ENCODE measurements around the gene LENG9. TPM values are rescaled to one million over a fixed set of nuclear protein-coding genes. Genes with fewer than 3 reads are reported as not detected.
A peak's percentile ranks its signal among the peaks of the same experiment; 100 is the strongest.

LENG9 gene
- total RNA-seq, 2 donors from 2014 or later, result 4.2 to 5.1 TPM

DNA sequence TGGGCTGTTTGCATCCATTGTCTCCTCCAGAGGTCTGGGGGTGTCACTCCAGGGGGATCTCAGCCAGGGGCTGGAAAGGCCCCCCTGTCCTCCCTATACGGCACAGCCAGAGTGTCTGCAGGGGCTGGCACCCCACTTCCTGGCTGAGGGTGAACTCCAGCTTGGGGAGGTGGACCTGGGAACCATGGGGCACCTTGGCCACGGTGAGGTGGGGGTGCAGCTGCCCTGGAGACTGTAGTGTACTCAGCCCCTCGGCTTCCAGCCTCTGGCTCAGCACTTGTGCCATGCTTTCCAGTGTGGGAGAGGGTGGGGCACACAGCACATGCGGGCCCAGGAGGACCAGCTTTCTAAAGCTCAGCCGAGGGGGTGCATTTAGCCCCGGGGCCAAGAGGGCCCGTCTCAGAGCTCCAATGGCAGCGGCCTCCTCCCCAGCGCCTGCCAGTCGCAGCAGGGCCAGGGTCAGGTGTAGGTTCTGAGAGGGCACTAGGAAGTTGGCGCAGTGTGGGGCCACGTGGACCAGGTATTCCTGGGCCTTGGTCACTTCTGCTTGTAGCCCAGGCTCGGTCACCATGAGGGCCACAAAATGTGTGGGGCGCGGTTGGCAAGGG, 1.4 kb downstream of the LENG9 start:
- intact Hi-C loops (cut with DNase I), result no loop called here
- DNase-seq (ENCODE audit: low spot score), result no peak

DNA sequence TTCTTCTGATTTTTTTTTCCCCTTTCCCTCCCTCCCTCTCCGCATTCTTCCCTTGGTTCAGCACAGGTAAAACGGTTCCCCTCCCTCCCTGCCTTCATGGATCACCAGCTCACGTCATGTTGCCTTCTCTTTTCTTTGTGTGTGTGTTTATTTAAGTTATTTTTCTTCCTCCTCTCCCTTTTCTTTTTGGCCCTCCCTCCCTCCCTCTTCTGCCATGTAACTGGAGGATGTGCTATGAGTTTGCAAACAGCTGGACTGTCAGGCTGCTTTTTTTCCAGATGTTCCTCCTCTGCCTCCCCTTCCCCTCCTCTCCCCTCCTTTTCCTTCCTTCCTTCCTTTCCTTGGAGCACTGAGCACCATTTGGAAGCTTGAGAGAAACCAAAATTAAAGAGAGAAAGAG, 2.0 kb downstream of the LENG9 start:
- intact Hi-C loops (cut with DNase I), result no loop called here
- no peak for DNase-seq (ENCODE audit: low spot score)

DNA sequence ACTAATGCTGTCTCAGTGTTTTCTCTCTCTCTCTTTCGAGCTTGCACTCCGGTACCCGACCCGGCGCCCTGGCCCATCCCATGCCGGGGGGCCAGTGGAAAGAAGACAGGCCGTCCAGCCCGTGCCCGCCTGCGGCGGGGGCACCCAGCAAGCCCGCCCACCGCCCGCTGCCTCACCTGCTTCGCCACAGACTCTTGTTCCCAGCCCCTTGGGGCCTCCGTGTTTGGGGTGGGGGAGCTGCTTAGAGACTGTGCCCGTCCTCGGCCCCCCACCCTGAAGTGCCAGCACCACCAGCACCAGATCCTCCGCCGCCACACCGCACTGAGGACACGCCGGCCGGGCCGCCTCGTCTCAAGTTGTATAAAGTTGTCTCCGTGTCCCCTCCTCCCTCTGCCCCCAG, 2.4 kb downstream of the LENG9 start:
- DNase-seq (ENCODE audit: low spot score), result peak; percentile 82
- intact Hi-C loops (cut with DNase I), result no loop called here

DNA sequence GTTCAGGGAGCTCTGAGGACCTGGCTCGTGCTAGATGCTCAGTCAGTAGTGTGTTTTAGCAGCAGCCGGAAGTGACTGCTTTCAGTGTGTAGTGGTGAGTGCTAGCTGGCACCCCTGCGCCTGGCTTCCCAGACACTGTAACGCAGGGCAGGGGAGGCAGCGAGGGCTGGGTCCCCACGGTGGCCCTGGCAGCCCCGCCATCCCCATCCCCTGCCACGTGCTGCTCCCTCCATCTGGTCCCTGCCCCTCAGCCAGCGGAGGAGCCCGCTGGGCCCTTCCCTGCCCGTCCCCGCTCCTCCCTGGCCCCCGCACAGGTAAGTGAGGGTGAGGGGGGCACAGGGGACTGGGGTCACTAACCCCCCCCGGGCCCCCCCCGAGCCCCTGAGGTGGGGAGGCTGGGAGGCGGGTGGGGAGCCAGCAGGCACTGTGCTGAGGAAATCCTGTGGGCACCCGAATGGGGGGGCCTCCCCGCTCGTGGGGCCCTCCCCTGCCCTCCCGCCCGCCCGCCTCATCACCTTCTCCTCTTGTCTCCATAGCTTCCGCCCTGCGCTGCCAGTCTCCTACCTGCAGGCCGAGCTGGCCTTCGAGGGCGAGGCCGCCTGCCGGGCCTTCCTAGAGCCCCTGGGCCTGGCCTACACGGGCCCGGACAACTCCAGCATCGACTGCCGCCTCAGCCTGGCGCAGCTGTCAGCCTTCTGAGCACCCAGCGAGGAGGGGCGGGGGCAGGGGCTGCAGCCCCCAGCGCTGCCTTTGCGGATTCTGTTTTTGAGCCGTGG, 3.2 kb downstream of the LENG9 start:
- peak; percentile 81 for DNase-seq (ENCODE audit: low spot score)
- intact Hi-C loops (cut with DNase I), result no loop called here

DNA sequence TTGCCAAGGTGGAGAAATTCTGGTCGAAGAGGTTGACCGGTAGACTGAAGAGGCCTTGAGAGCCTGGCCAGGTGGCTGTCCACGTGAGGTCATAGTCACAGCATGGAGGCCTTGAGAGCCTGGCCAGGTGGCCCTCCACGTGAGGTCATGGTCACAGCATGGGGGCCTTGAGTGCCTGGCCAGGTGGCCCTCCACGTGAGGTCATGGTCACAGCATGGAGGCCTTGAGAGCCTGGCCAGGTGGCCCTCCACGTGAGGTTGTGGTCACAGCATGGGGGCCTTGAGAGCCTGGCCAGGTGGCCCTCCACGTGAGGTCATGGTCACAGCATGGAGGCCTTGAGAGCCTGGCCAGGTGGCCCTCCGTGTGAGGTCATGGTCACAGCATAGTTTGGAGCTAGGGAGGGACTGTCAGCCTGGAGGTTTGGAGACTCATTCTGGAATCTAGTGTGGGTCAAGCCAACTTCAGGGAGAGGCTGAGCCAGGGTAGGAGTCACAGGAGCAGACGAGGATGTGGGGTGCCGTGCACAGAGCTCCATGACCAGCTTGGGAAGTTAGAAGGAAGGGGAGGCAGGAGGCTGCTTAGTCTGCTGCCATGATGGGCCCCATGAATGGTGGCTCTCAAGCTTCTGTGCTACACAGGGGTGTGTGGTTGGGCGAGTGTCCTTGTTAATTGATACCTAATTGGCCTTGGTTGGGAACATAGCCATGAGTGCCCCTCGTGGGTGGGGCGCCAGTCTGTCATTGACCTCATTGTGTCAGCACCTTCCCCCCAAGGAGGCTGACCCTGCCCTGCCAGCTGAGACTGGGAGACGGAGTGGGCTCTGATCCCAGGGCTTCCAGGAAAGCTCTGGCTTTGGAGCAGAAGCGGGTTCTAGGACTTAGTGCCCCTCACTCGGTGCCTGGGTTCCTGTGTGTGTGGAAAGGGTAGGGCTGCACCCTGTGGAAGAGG, 4.0 kb downstream of the LENG9 start:
- intact Hi-C loops (cut with DNase I), result loop anchor here in 1 of 2 donors (10.0 kb wide), 1 partner anchor 285 kb away; the partner anchor contains the start of gene TMC4
- DNase-seq (ENCODE audit: low spot score), result peak; percentile 70

DNA sequence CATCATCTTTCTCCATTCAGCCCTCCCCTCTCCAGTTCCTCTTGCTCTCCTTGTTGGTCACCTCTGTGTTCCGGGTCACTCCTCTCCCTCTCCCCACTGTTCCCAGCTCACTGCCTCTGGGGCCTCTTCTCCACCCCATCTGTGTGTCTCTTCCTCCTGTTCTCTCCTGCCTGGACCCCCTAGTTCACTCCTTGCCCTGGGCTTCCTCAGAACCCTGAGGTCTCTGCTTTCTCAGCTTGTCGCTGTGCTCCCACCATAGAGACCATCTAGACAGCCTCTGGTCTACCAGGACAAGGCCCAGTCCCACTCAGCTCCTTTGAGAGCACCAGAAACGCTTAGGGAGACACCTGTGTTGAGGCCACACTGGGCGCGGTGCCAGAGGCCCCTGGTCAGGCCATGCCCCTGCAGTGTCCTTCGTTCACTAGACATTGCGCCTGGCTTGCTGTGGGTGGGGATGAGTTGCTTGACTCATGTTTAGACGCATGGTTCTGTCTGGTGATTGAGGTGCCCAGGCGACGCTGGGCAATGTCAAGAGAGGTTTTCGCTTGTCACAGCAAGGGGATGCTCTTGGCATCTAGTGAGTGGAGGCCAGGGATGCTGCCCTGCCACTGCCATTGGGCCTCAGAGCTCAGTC, 4.8 kb downstream of the LENG9 start:
- DNase-seq (ENCODE audit: low spot score), result peak; percentile 81
- intact Hi-C loops (cut with DNase I), result loop anchor here in 1 of 2 donors (10.0 kb wide), 1 partner anchor 284 kb away; the partner anchor contains the start of gene TMC4

DNA sequence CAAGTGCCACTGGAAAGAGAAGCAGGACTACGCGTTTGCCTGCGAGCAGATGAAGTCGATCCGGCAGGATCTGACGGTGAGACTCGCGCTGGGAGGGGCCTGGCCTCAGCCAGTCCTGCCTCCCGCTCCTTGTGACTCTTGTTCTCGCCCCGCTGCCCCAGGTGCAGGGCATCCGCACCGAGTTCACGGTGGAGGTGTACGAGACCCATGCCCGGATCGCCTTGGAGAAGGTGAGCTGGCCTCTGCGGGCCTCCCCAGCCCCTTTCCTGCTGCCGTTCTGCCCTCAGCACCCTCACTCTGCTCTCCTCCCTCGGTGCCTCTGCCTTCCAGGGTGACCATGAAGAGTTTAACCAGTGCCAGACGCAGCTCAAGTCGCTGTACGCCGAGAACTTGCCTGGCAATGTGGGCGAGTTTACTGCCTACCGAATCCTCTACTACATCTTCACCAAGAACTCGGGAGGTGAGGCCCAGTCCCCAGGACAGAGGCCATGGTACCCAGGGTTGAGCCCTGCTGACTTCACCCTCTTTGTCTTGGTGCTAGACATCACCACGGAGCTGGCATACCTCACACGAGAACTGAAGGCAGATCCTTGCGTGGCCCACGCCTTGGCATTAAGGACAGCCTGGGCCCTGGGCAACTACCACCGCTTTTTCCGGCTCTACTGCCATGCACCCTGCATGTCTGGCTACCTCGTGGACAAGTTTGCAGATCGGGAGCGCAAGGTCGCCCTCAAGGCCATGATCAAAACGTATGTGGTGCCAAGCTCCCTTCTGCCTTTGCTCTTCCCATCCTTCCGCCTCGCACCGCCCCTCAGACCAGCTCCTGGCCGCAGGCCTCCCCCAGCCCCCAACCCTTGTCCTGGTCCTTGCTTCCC, 5.6 kb downstream of the LENG9 start:
- intact Hi-C loops (cut with DNase I), result loop anchor here in 1 of 2 donors (10.0 kb wide), 1 partner anchor 283 kb away; the partner anchor contains the start of gene TMC4
- peak; percentile 66 for DNase-seq (ENCODE audit: low spot score)

DNA sequence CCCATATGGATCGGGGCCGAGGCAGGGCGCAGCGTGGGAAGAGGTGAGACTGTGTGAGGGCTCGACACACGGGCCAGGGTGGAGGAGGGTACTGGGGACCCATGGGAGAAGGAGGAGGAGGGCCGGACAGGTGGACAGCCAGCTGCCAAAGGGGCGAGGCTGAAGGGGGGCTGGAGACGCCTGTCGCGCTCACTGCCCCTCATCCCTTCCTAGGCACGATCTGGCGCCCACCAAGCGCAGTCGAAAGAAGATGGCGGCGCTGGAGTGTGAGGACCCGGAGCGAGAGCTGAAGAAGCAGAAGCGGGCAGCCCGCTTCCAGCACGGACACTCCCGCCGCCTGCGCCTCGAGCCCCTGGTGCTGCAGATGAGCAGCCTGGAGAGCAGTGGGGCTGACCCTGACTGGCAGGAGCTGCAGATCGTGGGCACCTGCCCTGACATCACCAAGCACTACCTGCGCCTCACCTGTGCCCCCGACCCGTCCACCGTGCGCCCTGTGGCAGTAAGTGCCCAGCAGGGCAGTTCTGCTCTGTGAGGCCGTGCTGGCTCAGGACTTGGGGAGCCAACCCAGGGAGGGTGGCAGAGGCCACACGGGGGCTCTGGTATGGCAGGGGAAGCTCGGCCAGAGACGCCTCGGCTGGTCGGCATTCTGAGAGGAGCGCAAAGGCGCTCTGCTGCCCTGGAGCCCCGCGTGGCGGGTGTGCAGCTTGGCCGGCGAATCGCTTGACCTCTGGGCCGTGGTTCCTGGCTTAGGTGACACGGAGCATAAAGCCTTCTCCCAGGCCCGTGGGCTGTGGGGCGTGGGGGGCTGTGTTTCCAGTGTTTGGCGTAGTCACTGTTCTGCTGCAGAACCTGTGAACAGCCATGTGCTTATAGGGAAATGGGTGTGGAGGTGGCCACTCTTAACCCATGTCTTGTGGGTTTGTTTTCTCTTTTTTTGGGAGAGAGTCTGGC, 6.9 kb downstream of the LENG9 start:
- DNase-seq (ENCODE audit: low spot score), result no peak
- intact Hi-C loops (cut with DNase I), result loop anchor here in 1 of 2 donors (10.0 kb wide), 1 partner anchor 282 kb away; the partner anchor contains the start of gene TMC4

DNA sequence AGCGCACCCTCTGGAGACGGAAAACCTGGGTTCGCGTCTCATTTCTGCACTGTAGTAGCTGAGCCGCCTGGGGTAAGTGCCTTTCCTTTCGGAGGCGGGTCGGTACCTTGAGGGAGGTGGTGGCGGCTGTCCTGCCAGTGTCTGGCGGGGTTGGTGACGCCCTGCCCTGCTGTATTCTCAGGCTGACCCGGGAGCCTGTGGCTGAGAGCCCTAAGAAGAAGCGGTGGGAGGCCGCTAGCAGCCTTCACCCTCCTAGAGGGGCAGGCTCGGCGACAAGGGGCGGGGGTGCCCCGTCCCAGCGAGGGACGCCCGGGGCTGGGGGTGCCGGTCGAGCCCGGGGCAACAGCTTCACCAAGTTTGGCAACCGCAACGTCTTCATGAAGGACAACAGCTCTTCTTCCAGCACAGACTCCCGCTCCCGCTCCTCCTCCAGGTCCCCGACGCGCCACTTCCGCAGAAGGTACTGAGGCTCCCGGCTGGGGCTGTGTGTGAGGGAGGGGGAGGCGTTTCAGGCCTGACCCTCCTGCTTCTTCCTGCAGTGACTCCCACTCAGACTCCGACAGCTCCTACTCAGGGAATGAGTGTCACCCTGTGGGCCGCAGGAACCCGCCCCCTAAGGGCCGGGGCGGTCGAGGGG, 7.7 kb downstream of the LENG9 start:
- intact Hi-C loops (cut with DNase I), result loop anchor here in 1 of 2 donors (10.0 kb wide), 1 partner anchor 281 kb away; the partner anchor contains the start of gene TMC4
- no peak for DNase-seq (ENCODE audit: low spot score)

DNA sequence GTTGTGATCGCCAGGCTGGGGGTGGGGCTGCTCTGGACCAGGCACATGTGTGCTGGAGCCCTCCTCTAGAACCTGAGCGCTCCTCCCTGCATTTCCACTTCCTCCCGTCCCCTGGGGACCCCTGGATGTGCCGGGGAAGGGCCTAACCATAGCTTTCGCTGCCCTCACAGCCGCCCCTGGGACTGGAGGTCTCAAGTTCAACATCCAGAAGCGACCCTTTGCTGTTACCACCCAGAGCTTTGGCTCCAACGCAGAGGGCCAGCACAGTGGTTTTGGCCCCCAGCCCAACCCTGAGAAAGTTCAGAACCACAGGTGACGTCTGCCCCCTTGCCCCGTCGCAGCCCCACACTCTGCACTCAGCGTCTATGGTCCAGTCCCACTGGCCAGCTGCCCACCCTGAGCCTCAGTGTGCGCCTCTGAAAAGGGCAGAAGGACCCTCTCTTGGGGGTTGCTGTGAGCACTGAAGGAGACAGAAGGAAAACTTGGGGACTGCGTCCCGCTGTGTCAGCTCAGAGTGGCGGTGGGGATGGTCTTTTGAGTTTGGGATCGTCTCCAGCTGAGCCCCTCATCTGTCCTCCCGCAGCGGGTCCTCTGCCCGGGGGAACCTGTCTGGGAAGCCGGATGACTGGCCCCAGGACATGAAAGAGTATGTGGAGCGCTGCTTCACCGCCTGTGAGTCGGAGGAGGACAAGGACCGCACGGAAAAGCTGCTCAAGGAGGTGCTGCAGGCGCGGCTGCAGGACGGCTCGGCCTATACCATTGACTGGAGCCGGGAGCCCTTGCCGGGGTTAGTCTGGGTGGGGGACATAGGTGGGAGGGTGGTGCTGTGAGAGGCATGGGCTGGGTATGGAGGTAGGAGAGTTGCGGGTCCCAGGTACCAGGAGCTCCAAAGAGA, 8.6 kb downstream of the LENG9 start:
- intact Hi-C loops (cut with DNase I), result loop anchor here in 1 of 2 donors (10.0 kb wide), 1 partner anchor 280 kb away; the partner anchor contains the start of gene TMC4
- peak; percentile 57 for DNase-seq (ENCODE audit: low spot score)

DNA sequence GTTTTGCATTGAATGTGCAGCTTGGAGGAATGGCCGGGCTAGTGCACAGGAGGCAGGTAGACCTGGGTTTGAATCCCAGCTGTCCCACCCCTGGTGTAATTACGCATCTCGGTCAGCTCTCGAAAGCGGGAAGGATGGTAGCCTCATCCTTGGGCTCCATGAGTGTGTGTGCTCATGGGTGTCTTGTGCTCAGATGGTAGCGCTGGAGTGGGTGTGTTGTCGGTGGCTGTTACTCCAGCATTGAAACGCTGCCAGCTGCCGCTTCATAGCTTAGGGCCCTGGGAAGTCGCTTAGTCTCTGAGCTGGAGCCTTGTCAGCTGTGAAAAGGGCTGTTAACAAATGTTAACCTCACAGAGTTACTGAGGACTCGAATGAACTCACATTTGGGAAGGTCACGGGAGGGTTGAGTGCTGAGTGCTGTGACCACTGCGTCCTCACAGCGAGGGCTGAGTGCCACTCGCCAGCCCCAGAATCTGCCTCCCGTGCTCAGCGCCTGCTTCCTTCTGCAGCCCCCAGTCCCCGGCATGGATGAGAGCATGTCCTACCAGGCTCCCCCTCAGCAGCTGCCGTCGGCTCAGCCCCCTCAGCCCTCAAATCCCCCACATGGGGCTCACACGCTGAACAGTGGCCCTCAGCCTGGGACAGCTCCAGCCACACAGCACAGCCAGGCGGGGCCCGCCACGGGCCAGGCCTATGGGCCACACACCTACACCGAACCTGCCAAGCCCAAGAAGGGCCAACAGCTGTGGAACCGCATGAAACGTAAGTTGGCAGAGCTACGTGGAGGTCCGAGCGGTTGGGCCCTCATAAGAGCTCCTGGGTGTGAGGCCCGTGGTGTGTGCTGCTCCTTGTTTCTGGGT, 9.4 kb downstream of the LENG9 start:
- no peak for DNase-seq (ENCODE audit: low spot score)
- intact Hi-C loops (cut with DNase I), result loop anchor here in 1 of 2 donors (10.0 kb wide), 1 partner anchor 279 kb away; the partner anchor contains the start of gene TMC4

DNA sequence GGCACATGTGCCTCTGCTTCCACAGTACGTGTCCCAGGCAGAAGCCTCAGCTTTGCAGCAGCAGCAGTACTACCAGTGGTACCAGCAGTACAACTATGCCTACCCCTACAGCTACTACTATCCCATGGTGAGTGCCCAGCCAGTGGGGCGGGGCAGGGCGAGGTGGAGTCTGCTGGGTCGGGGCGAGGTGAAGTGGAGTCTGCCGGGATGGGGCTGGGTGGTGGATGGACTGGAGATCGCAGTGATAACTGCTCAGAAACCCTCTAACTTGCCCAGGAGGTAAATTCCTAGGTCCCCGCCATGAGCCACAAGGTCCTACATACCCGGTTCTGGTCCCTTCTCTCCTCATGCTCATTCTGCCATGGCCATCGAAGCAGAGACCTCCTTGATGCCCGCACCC, 11.0 kb downstream of the LENG9 start:
- DNase-seq (ENCODE audit: low spot score), result no peak
- intact Hi-C loops (cut with DNase I), result loop anchor here in 1 of 2 donors (10.0 kb wide), 1 partner anchor 278 kb away; the partner anchor contains the start of gene TMC4

DNA sequence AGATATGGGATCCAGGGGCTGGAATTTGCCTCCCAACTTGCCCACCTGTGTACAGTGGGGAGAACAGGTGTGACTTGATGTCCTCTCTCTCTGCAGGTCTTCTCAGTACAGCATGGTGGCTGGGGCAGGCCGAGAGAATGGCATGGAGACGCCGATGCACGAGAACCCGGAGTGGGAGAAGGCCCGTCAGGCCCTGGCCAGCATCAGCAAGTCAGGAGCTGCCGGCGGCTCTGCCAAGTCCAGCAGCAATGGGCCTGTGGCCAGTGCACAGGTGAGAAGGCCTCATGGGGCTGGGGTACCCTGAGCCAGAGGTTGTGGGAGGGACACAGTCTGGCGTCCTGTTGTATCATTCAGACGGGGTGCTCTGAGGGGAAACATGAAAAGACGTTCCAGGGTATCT, 11.6 kb downstream of the LENG9 start:
- intact Hi-C loops (cut with DNase I), result loop anchor here in 1 of 2 donors (10.0 kb wide), 1 partner anchor 277 kb away; the partner anchor contains the start of gene TMC4
- DNase-seq (ENCODE audit: low spot score), result no peak

DNA sequence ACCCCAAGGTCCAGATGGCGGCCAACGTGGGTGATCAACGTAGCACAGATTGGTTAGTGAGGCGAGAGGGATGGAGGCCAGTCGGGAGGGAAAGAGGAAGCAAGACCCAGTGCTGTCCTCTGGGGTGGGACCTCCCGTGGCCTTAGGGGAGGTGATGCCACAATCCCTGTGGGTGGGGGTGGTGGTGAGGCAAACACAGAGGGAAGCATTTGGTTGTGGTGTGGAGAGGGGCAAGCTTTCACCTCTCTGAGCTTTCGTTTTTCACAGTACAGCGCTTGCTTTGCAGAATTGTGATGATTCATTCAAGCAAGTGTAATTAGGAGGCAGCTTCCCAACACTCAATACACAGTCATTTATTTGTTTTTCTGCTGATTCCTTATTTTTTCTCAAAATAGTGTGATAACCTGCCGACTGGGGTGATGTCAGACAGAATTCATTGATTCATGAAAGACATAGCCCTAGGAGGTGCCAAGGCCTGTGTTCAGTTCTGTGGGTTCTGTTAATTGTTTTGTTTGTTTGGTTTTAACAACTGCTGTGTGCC, 12.2 kb downstream of the LENG9 start:
- intact Hi-C loops (cut with DNase I), result loop anchor here in 1 of 2 donors (10.0 kb wide), 1 partner anchor 277 kb away; the partner anchor contains the start of gene TMC4
- no peak for DNase-seq (ENCODE audit: low spot score)

Measured in posterior vena cava (tissue), 2 donors.